ENCODE results near the gene F10.

F10 gene

GRCh38 chr13:113080361-113080831 is 42.2 kb upstream of the F10 start:
- Histone ChIP-seq H3K27me3 (ENCODE audit: insufficient read depth, low read length, poor library complexity, severe bottlenecking) (no peaks in the 10 kb centered on the region), H3K4me3 (ENCODE audit: low read length, poor library complexity, severe bottlenecking) (no peak overlapping the region), H3K4me2 (ENCODE audit: low read depth, low read length, poor library complexity, severe bottlenecking) (no peak overlapping the region), H3K9me3 (ENCODE audit: insufficient read depth, low read depth, low read length) (no peaks in the 10 kb centered on the region), H3K9ac (ENCODE audit: low read depth, low read length, poor library complexity, severe bottlenecking) (no peak overlapping the region), H3K36me3 (ENCODE audit: insufficient read depth, low read length) (no peaks in the 10 kb centered on the region), H3K9me2 (replicated peaks; ENCODE audit: low read depth, low read length) (no peaks in the 10 kb centered on the region), H3K79me2 (ENCODE audit: insufficient read depth, low read length) (no peaks in the 10 kb centered on the region), H4K20me1 (ENCODE audit: insufficient read depth, low read length, poor library complexity, severe bottlenecking) (no peaks in the 10 kb centered on the region), H3F3A (ENCODE audit: low read depth) (no peaks in the 10 kb centered on the region), H3K4me1 (ENCODE audit: insufficient read depth, low read length, poor library complexity, severe bottlenecking) (no peaks in the 10 kb centered on the region), H2AFZ (ENCODE audit: low read length) (no peak overlapping the region)
- no peak for TF ChIP-seq EZH2phosphoT487 (IDR thresholded peaks at IDR 0.05; ENCODE audit: borderline replicate concordance)
- no peak for TF ChIP-seq CTCF (conservative IDR thresholded peaks at IDR 0.05; ENCODE audit: low read length)

- Histone ChIP-seq H3F3A (ENCODE audit: low read depth) (no peaks in the 10 kb centered on the region), H2AFZ (ENCODE audit: low read length) (no peak overlapping the region), H3K9me2 (replicated peaks; ENCODE audit: low read depth, low read length) (no peaks in the 10 kb centered on the region), H3K36me3 (ENCODE audit: insufficient read depth, low read length) (no peaks in the 10 kb centered on the region), H3K9me3 (ENCODE audit: insufficient read depth, low read depth, low read length) (no peaks in the 10 kb centered on the region), H3K79me2 (ENCODE audit: insufficient read depth, low read length) (no peaks in the 10 kb centered on the region), H3K9ac (ENCODE audit: low read depth, low read length, poor library complexity, severe bottlenecking) (no peak overlapping the region), H3K27me3 (ENCODE audit: insufficient read depth, low read length, poor library complexity, severe bottlenecking) (no peaks in the 10 kb centered on the region), H4K20me1 (ENCODE audit: insufficient read depth, low read length, poor library complexity, severe bottlenecking) (no peaks in the 10 kb centered on the region), H3K4me3 (ENCODE audit: low read length, poor library complexity, severe bottlenecking) (no peak overlapping the region), H3K4me1 (ENCODE audit: insufficient read depth, low read length, poor library complexity, severe bottlenecking) (no peaks in the 10 kb centered on the region), H3K4me2 (ENCODE audit: low read depth, low read length, poor library complexity, severe bottlenecking) (no peak overlapping the region)
- TF ChIP-seq CTCF (conservative IDR thresholded peaks at IDR 0.05; ENCODE audit: low read length) (no peak), EZH2phosphoT487 (IDR thresholded peaks at IDR 0.05; ENCODE audit: borderline replicate concordance) (no peak)
Measured at GRCh38 chr13:113080901-113081521, 41.6 kb upstream of the F10 start.

- Histone ChIP-seq H3K9me2 (replicated peaks; ENCODE audit: low read depth, low read length) (no peaks in the 10 kb centered on the region), H3K9me3 (ENCODE audit: insufficient read depth, low read depth, low read length) (no peaks in the 10 kb centered on the region), H4K20me1 (ENCODE audit: insufficient read depth, low read length, poor library complexity, severe bottlenecking) (no peaks in the 10 kb centered on the region), H3K9ac (ENCODE audit: low read depth, low read length, poor library complexity, severe bottlenecking) (no peak overlapping the region), H3F3A (ENCODE audit: low read depth) (no peaks in the 10 kb centered on the region), H3K79me2 (ENCODE audit: insufficient read depth, low read length) (no peaks in the 10 kb centered on the region), H3K4me2 (ENCODE audit: low read depth, low read length, poor library complexity, severe bottlenecking) (no peak overlapping the region), H3K4me1 (ENCODE audit: insufficient read depth, low read length, poor library complexity, severe bottlenecking) (no peaks in the 10 kb centered on the region), H2AFZ (ENCODE audit: low read length) (no peak overlapping the region), H3K4me3 (ENCODE audit: low read length, poor library complexity, severe bottlenecking) (no peak overlapping the region), H3K27me3 (ENCODE audit: insufficient read depth, low read length, poor library complexity, severe bottlenecking) (no peaks in the 10 kb centered on the region), H3K36me3 (ENCODE audit: insufficient read depth, low read length) (no peaks in the 10 kb centered on the region)
- TF ChIP-seq CTCF (conservative IDR thresholded peaks at IDR 0.05; ENCODE audit: low read length) (no peak), EZH2phosphoT487 (IDR thresholded peaks at IDR 0.05; ENCODE audit: borderline replicate concordance) (no peak)
Measured at GRCh38 chr13:113082198-113083021, 40.2 kb upstream of the F10 start.
